Ishikawa (cell line): ENCODE data around the gene PLSCR4.

Experiments used
- CEBPB ChIP-seq: IDR thresholded peaks from 2 replicates; pipeline ENCODE4 v1.6.1; 2012
- CREB1 ChIP-seq: IDR thresholded peaks from 2 replicates; pipeline ENCODE4 v1.6.1; 2012; ENCODE audit warnings: low read depth
- EGR1 ChIP-seq: IDR thresholded peaks from 2 replicates; pipeline ENCODE4 v1.6.1; 2012
- EP300 ChIP-seq: IDR thresholded peaks from 2 replicates; pipeline ENCODE4 v1.6.1; 2012; ENCODE audit warnings: borderline replicate concordance
- FOXM1 ChIP-seq: IDR thresholded peaks from 2 replicates; pipeline ENCODE4 v1.6.1; 2012; ENCODE audit warnings: low read depth, borderline replicate concordance
- MAX ChIP-seq: IDR thresholded peaks from 2 replicates; pipeline ENCODE4 v1.6.1; 2012
- NFIC ChIP-seq: IDR thresholded peaks from 2 replicates; pipeline ENCODE4 v1.6.1; 2012
- RAD21 ChIP-seq: IDR thresholded peaks from 2 replicates; pipeline ENCODE4 v1.6.1; 2012; ENCODE audit warnings: low read depth
- REST ChIP-seq: IDR thresholded peaks from 2 replicates; pipeline ENCODE4 v1.6.1; 2012; ENCODE audit warnings: low read depth, mild to moderate bottlenecking
- TAF1 ChIP-seq: IDR thresholded peaks from 2 replicates; pipeline ENCODE4 v1.6.1; 2012; ENCODE audit warnings: low read depth, mild to moderate bottlenecking
- TCF12 ChIP-seq: IDR thresholded peaks from 2 replicates; pipeline ENCODE4 v1.6.1; 2012; ENCODE audit warnings: low read depth
- TEAD4 ChIP-seq: IDR thresholded peaks from 2 replicates; pipeline ENCODE4 v1.6.1; 2012
- YY1 ChIP-seq: IDR thresholded peaks from 2 replicates; pipeline ENCODE4 v1.6.1; 2012; ENCODE audit warnings: low read depth
- ZBTB7A ChIP-seq: IDR thresholded peaks from 2 replicates; pipeline ENCODE4 v1.6.1; 2012; ENCODE audit warnings: low read depth
- TF ChIP-seq, protein P1 (sequence below): IDR thresholded peaks from 2 replicates; pipeline ENCODE4 v1.6.1; 2012

PLSCR4 gene

GRCh38 chr3:146250449-146251382 lies at the start of gene PLSCR4:
Gene PLSCR4, minus strand, starts transcription at chr3:146251105. Its CDS starts 29,034 bp downstream, at chr3:146222071.
- TF ChIP-seq MAX (peak; percentile 37; the same call in 1 of the 2 replicates), YY1 (no peak)
- TF ChIP-seq, protein P1, sequence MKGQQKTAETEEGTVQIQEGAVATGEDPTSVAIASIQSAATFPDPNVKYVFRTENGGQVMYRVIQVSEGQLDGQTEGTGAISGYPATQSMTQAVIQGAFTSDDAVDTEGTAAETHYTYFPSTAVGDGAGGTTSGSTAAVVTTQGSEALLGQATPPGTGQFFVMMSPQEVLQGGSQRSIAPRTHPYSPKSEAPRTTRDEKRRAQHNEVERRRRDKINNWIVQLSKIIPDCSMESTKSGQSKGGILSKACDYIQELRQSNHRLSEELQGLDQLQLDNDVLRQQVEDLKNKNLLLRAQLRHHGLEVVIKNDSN = no peak

GRCh38 chr3:146283781-146284445 lies 33.0 kb upstream of the PLSCR4 start:
- TF ChIP-seq, protein P1 = no peak
- TF ChIP-seq CEBPB = no peak
- no peak for TF ChIP-seq NFIC
- TF ChIP-seq EP300 = no peak
- TF ChIP-seq MAX = no peak
- no peak for TF ChIP-seq CREB1
- no peak for TF ChIP-seq TCF12
- TF ChIP-seq RAD21 = no peak

DNA sequence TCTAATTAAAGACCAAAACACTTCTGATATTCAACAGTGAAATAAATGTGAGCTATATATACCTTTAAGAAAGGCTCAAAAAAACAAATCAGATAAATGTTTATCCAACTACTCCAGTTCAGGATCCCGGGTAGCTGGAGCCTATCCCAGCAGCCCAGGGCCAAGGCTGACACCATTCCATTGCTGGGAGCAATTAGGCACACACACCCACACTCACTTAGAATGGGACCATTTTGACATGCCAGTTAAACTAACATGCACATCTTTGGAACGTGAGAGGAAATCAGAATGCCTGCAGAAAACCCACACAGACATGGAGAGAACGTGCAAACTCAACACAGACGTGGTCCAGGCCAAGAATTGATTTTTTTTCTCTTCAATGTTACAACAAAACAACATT lies 30.0 kb upstream of the PLSCR4 start:
- no peak for TF ChIP-seq REST
- TF ChIP-seq TAF1 = no peak
- no peak for TF ChIP-seq CEBPB
- TF ChIP-seq, protein P1 = no peak
- TF ChIP-seq ZBTB7A = no peak
- no peak for TF ChIP-seq TCF12

DNA sequence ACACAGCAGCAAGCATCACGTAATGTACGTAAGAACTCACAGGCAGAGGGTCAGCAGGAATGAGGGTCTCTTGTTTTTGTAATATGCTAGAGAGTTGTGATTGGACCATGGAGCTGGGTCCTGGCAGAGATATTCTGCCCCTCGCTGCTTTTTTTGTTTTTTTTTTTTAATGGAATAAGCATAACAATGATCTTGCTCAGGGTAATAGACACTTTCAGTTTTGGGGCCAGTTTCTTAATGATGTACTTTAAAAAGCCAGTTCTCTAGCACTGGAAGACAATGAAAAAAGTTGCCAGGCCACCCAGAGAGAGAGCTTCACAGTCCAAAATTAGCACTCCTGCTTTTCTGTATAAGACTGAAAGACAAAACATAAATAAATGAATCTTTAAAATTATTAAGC lies 29.0 kb upstream of the PLSCR4 start:
- TF ChIP-seq TAF1 (no peak), RAD21 (no peak), ZBTB7A (no peak), TCF12 (no peak), NFIC (no peak), EP300 (no peak), YY1 (no peak), FOXM1 (no peak), EGR1 (no peak), TEAD4 (no peak), MAX (no peak), REST (no peak)
- TF ChIP-seq, protein P1 = no peak

DNA sequence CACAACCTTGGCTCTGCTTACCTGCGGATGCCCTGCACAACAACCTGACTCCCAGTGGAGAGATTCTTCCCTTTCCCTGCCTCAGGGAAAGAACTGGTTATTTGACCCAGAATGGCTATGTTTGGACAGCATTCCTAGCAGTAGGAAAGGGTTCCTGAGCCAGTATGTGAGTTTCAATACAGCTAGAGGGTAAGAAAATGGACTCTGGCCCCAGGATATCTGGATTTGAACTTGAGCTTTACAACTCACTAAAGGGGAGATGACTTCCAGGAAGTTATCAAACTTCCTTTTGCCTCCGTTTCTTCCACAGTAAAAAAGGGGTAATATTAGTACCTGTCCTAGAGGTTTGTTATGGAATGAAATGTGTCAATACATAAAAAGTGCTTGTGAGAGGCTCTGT lies 28.1 kb upstream of the PLSCR4 start:
- no peak for TF ChIP-seq CREB1
- TF ChIP-seq TEAD4 = no peak
- no peak for TF ChIP-seq MAX
- TF ChIP-seq TCF12 = no peak
- TF ChIP-seq EGR1 = no peak
- TF ChIP-seq NFIC = no peak
- no peak for TF ChIP-seq REST
- TF ChIP-seq, protein P1 = no peak
- TF ChIP-seq CEBPB = no peak
- TF ChIP-seq ZBTB7A = no peak
- TF ChIP-seq FOXM1 = no peak
- no peak for TF ChIP-seq RAD21
- no peak for TF ChIP-seq EP300
- TF ChIP-seq TAF1 = no peak
- no peak for TF ChIP-seq YY1
